Thyroid gland (tissue), 4 donors: ENCODE measurements around the gene PARD3. TPM values are rescaled to one million over a fixed set of nuclear protein-coding genes. Genes with fewer than 3 reads are reported as not detected.

Experiments
- DNase-seq, 2 donors: peaks; one replicate each; pipeline ENCODE4 v3.0.0-alpha.2; 2019
- H3K27ac ChIP-seq, 3 donors: fragments of 200-600 bp; sonication (generic); 1 replicate in 2 of 3; 2 replicates in 1 of 3; pipeline ENCODE4 v1.5.1; 2016 to 2019; ENCODE audit warnings: mild to moderate bottlenecking in 1 of 3, moderate library complexity in 1 of 3
- H3K27me3 ChIP-seq: fragments of 200-600 bp; sonication (generic); one replicate; pipeline ENCODE4 v1.5.1; 2019
- H3K36me3 ChIP-seq, 2 donors: fragments of 200-600 bp; sonication (generic); one replicate each; pipeline ENCODE4 v1.5.1; 2016 to 2019
- H3K4me1 ChIP-seq, 2 donors: fragments of 200-600 bp; sonication (generic); one replicate each; pipeline ENCODE4 v1.5.1; 2017 to 2019
- H3K4me3 ChIP-seq, 3 donors: fragments of 200-600 bp; sonication (generic); replicated peaks in 1 of 3; 1 replicate in 2 of 3; 2 replicates in 1 of 3; pipeline ENCODE4 v1.5.1; 2016; ENCODE audit warnings: mild to moderate bottlenecking in 1 of 3
- H3K9me3 ChIP-seq: fragments of 200-600 bp; sonication (generic); one replicate; pipeline ENCODE4 v1.5.1; 2017
- POLR2A ChIP-seq, 2 donors: fragments of 450-650 bp; IDR thresholded peaks; one replicate each; pipeline ENCODE4 v1.6.1; 2017; ENCODE audit warnings: antibody characterized with exemption in 2 of 2, mild to moderate bottlenecking in 2 of 2, moderate library complexity in 1 of 2
- WGBS, 2 donors: methylation state at CpG; one replicate each; pipeline ENCODE4 v1.1.5; 2017; 5-methylcytosine and 5-hydroxymethylcytosine counted together
- intact Hi-C: fragments of 100-400 bp; cut with DNase I; formaldehyde crosslinking; loops from one replicate; pipeline ENCODE4 v1.15.1; 2023
- total RNA-seq, 4 donors: library from RNA; depleted of rRNA; stranded (reverse); fragments of >200 nt; gene quantifications; one replicate each; pipeline ENCODE4 v1.2.3, GENCODE V29; 2016
- TF ChIP-seq, protein P1 (sequence below), 6 experiments: fragments of 200-600 bp in 3 of 6; fragments of 450-650 bp in 3 of 6; sonication (generic) in 3 of 6; IDR thresholded peaks; one replicate each; pipeline ENCODE4 v1.5.1; 2016 to 2019; ENCODE audit warnings: antibody characterized with exemption in 6 of 6, mild to moderate bottlenecking in 2 of 6, inconsistent platforms in 1 of 6, moderate library complexity in 1 of 6

Gene PARD3
- total RNA-seq, 4 donors from 2014 or later = 48.6 to 88.4 (median 57.7) TPM

DNA sequence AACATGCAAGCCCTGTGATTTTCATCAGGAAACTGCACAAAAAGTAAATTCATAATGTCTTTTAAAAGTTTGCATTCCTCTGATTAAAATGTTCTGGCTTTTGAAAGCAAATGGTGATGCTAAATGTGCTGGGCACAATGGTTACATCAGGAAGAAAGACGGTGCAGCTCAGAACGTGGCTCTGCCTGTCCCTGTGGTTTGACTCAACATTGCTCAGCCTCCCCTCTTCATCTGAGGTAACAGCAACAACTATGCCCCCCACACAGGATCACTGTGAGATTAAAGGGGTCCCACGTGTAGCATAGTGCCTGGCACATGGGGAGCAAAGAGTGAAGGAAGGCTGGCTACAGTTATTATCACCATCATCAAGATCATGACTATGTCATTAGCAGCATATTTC lies 44.0 kb downstream of the PARD3 start:
- WGBS, 2 donors = 81 to 92% methylated on average over 3 of the region's 3 CpGs
- Histone ChIP-seq H3K4me1 (peaks cover 13 to 29% of the 10 kb centered on the region in 2 donors), H3K27me3 (no peaks in the 10 kb centered on the region), H3K27ac (no peak overlapping the region), H3K4me3 (no peak overlapping the region), H3K9me3 (no peaks in the 10 kb centered on the region), H3K36me3 (no peaks in the 10 kb centered on the region)
- TF ChIP-seq, protein P1, sequence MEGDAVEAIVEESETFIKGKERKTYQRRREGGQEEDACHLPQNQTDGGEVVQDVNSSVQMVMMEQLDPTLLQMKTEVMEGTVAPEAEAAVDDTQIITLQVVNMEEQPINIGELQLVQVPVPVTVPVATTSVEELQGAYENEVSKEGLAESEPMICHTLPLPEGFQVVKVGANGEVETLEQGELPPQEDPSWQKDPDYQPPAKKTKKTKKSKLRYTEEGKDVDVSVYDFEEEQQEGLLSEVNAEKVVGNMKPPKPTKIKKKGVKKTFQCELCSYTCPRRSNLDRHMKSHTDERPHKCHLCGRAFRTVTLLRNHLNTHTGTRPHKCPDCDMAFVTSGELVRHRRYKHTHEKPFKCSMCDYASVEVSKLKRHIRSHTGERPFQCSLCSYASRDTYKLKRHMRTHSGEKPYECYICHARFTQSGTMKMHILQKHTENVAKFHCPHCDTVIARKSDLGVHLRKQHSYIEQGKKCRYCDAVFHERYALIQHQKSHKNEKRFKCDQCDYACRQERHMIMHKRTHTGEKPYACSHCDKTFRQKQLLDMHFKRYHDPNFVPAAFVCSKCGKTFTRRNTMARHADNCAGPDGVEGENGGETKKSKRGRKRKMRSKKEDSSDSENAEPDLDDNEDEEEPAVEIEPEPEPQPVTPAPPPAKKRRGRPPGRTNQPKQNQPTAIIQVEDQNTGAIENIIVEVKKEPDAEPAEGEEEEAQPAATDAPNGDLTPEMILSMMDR (IDR thresholded peaks at IDR 0.05) = no peak
- TF ChIP-seq POLR2A (IDR thresholded peaks at IDR 0.05) = no peak
- DNase-seq = no peak
- intact Hi-C loops = no loop called here

DNA sequence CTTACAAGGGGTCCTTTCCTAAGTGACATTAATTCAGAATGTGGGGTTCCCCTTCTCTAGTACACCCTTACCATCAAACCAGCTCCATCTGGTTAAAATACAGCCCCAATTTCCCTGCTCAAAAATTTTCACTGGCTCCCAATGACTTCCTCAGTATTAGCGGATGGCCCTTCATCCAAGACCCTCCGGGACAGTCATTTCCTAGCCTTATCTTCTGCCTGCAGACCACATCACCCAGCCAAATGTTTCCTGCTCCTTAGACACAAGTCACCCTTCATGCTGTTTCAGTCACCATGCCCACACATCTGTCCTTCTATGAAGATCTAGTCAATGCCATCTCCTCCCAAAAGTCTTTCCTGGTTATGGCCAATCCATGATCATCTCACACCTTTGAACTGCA lies 45.2 kb downstream of the PARD3 start:
- H3K4me3 ChIP-seq = no peak overlapping the region
- intact Hi-C loops = no loop called here
- no peak for DNase-seq
- H3K9me3 ChIP-seq = no peaks in the 10 kb centered on the region
- peaks cover 10 to 38% of the 10 kb centered on the region in 2 donors for H3K4me1 ChIP-seq
- no peak overlapping the region for H3K27ac ChIP-seq
- no peak for TF ChIP-seq POLR2A (IDR thresholded peaks at IDR 0.05)
- TF ChIP-seq, protein P1 (IDR thresholded peaks at IDR 0.05) = no peak
- no peaks in the 10 kb centered on the region for H3K36me3 ChIP-seq
- no peaks in the 10 kb centered on the region for H3K27me3 ChIP-seq
- 66 to 72% methylated on average over 2 of the region's 2 CpGs for WGBS, 2 donors

DNA sequence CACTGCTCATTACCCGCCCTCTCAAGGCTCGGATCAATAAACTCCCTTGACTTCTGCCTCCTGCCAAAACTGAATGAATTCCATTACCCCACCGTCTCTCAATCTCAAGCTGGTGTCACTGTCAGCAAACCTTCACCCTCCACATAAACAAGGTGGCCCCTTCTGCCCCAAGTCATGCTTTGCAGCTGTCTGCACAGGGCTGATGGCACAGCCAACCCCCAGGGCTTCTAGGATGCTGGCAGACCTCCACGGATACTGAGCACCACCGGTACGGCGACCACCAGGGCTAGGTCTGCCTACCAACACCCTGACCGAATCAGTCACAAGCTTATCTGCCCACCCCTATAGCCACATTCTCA lies 46.1 kb downstream of the PARD3 start:
- H3K36me3 ChIP-seq = no peaks in the 10 kb centered on the region
- H3K27me3 ChIP-seq = no peaks in the 10 kb centered on the region
- H3K9me3 ChIP-seq = no peaks in the 10 kb centered on the region
- H3K4me1 ChIP-seq = peaks cover 13 to 32% of the 10 kb centered on the region in 2 donors
- intact Hi-C loops = no loop called here
- DNase-seq = no peak
- WGBS, 2 donors = 74 to 83% methylated on average over 8 of the region's 8 CpGs
- no peak for TF ChIP-seq POLR2A (IDR thresholded peaks at IDR 0.05)
- TF ChIP-seq, protein P1 (IDR thresholded peaks at IDR 0.05) = no peak
- no peak overlapping the region for H3K4me3 ChIP-seq
- H3K27ac ChIP-seq = no peak overlapping the region

DNA sequence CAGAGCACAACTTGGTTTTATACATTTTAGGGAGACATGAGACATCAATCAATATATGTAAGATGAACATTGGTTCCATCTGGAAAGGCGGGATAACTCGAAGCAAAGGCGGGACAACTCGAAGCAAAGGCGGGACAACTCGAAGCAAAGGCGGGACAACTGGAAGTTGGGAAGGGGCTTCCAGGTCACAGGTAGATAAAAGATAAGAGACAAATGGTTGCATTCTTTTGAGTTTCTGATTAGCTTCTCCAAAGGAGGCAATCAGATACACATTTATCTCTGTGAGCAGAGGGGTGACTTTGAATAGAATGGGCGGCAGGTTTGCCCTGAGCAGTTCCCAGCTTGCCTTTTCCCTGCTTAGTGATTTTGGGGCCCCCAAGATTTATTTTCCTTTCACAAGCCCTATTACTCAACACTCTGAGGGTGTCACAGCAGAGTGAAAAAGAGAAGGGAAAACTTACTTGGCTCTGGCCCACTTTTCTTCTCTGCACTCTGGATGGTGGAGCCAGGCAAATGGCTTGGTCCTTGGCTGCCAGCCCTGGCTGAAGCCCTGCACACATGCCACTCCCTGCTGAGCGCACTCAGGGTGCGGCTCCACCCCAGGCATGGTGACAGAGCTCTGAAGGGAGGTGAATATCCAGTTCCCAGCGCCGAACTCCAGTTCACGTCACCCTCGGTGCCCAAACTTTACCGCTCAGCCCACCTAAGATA lies 46.7 kb downstream of the PARD3 start:
- Histone ChIP-seq H3K4me1 (peaks cover 7 to 27% of the 10 kb centered on the region in 2 donors), H3K27me3 (no peaks in the 10 kb centered on the region), H3K36me3 (no peaks in the 10 kb centered on the region), H3K4me3 (no peak overlapping the region), H3K9me3 (no peaks in the 10 kb centered on the region), H3K27ac (no peak overlapping the region)
- DNase-seq = peak; percentile 93 to 94
- intact Hi-C loops = no loop called here
- WGBS, 2 donors = 55 to 70% methylated on average over 15 of the region's 15 CpGs
- TF ChIP-seq POLR2A (IDR thresholded peaks at IDR 0.05) = no peak
- TF ChIP-seq, protein P1 (IDR thresholded peaks at IDR 0.05) = no peak

DNA sequence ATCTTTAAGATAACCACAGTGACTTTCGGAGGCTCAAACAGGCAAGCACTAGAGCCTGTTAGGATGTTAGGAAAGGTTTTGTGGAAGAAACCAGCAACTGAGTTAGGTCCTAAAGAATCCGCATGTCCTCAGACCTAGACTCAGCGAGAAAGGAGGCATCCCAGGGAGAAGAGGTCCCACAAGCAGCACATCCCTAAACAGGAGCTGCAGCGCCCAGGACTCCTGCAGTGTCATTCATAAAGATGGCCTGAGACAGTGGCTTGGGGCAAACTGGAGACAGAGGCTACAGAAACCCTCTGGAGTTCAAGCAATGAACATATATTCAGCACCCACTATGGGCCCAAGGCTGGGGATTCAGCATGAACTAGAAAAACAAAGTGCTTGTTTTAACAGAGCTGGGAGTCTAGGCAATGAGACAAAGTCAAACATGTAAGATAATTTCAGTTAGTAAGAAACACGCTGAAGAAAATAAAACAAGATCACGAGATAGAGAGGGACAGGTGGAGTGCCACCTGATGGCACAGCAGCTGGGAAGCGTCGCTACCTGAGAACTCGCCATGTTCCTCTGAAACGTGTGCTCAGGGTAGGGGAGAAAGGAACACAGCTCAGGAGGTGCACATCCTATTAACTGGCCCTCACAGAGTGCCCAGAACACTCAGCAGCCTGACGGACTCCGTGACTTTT lies 48.1 kb downstream of the PARD3 start:
- no peak overlapping the region for H3K27ac ChIP-seq
- DNase-seq = no peak
- TF ChIP-seq, protein P1 (IDR thresholded peaks at IDR 0.05) = no peak
- no peak for TF ChIP-seq POLR2A (IDR thresholded peaks at IDR 0.05)
- H3K9me3 ChIP-seq = no peaks in the 10 kb centered on the region
- H3K4me1 ChIP-seq = peaks cover 7 to 25% of the 10 kb centered on the region in 2 donors
- intact Hi-C loops = no loop called here
- H3K27me3 ChIP-seq = no peaks in the 10 kb centered on the region
- no peaks in the 10 kb centered on the region for H3K36me3 ChIP-seq
- H3K4me3 ChIP-seq = no peak overlapping the region
- 92 to 93% methylated on average over 12 of the region's 12 CpGs for WGBS, 2 donors
